AG04450 (cell line): ENCODE measurements around the gene GRK5. TPM values are rescaled to one million over a fixed set of nuclear protein-coding genes. Genes with fewer than 3 reads are reported as not detected.

ENCODE experiments used
- CTCF ChIA-PET: fragments of 300-600, 350-600 bp; formaldehyde crosslinking; extraction: SDS; loops from one replicate; lab custom pipeline; 2022; ENCODE audit warnings: antibody characterized with exemption, inconsistent platforms; lab: Charles Lee
- POLR2A ChIA-PET: fragments of 350-600 bp; formaldehyde crosslinking; extraction: SDS; loops from one replicate; lab custom pipeline; 2021; ENCODE audit warnings: antibody characterized with exemption, inconsistent platforms; lab: Yijun Ruan, JAX
- DNase-seq: peaks from one replicate; pipeline ENCODE4 v3.0.0-alpha.2; 2011; ENCODE audit warnings: low read depth, low spot score
- H3K27ac ChIP-seq: one replicate; pipeline ENCODE4 v1.5.1; 2012; ENCODE audit warnings: low read depth, low read length, control low read depth
- H3K27me3 ChIP-seq: one replicate; pipeline ENCODE4 v1.6.0; 2012; ENCODE audit warnings: low read length; ENCODE audit not compliant: control insufficient read depth, insufficient read depth
- H3K4me3 ChIP-seq: 2 replicates; pipeline ENCODE4 v1.5.1; 2011; ENCODE audit warnings: mild to moderate bottlenecking, low read depth, low read length, control low read depth
- H3K9me3 ChIP-seq: 2 replicates; pipeline ENCODE4 v1.5.1; 2012; ENCODE audit warnings: low read length; ENCODE audit not compliant: control insufficient read depth, insufficient read depth
- polyA plus RNA-seq: library from polyadenylated mRNA; depleted of rRNA; stranded (reverse); fragments of >200 nt; gene quantifications from 2 replicates; pipeline ENCODE4 v1.2.3, GENCODE V29; 2011
- TF ChIP-seq, protein P1 (sequence below): IDR thresholded peaks from 2 replicates; pipeline ENCODE4 v1.5.1; 2011; ENCODE audit warnings: low read depth, low read length, control low read depth, inconsistent platforms

The GRK5 gene
- polyA plus RNA-seq, 1 experiment = 27.6 TPM

DNA sequence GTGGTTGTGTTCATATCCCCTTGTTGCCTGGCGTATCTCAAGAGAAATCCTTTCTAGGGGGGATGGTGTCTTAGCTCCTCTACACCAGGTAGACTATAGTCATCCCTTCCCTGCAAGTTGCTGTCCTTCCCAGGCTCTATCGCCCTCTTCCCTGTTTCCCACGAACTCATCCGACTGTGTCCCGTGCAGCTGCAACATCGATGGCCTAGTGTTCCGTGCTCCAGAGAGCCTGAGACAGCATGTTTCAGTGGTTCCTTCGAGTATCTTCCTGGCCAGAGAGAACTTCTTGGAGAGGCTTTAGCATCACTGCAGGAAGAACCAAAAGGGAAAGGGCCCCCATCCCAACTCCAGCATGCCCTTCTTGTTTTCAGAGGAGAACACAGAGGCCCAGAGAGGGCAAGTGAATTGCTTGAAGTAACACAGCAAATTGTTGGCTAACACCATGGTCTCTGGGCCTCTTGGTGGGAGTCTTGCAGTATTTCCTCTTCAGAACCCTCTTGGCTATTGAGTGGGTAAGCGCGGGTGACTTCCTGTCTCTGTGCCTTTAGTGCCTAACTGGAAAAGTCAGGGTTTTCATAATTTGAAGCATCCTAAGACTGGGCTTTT, 172.2 kb downstream of the GRK5 start:
- no peaks in the 10 kb centered on the region for H3K27me3 ChIP-seq
- H3K9me3 ChIP-seq = no peaks in the 10 kb centered on the region
- no peak overlapping the region for H3K4me3 ChIP-seq
- no peak for DNase-seq
- TF ChIP-seq, protein P1, sequence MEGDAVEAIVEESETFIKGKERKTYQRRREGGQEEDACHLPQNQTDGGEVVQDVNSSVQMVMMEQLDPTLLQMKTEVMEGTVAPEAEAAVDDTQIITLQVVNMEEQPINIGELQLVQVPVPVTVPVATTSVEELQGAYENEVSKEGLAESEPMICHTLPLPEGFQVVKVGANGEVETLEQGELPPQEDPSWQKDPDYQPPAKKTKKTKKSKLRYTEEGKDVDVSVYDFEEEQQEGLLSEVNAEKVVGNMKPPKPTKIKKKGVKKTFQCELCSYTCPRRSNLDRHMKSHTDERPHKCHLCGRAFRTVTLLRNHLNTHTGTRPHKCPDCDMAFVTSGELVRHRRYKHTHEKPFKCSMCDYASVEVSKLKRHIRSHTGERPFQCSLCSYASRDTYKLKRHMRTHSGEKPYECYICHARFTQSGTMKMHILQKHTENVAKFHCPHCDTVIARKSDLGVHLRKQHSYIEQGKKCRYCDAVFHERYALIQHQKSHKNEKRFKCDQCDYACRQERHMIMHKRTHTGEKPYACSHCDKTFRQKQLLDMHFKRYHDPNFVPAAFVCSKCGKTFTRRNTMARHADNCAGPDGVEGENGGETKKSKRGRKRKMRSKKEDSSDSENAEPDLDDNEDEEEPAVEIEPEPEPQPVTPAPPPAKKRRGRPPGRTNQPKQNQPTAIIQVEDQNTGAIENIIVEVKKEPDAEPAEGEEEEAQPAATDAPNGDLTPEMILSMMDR = no peak
- ChIA-PET CTCF (no interaction called here), POLR2A (no interaction called here)
- no peak overlapping the region for H3K27ac ChIP-seq

DNA sequence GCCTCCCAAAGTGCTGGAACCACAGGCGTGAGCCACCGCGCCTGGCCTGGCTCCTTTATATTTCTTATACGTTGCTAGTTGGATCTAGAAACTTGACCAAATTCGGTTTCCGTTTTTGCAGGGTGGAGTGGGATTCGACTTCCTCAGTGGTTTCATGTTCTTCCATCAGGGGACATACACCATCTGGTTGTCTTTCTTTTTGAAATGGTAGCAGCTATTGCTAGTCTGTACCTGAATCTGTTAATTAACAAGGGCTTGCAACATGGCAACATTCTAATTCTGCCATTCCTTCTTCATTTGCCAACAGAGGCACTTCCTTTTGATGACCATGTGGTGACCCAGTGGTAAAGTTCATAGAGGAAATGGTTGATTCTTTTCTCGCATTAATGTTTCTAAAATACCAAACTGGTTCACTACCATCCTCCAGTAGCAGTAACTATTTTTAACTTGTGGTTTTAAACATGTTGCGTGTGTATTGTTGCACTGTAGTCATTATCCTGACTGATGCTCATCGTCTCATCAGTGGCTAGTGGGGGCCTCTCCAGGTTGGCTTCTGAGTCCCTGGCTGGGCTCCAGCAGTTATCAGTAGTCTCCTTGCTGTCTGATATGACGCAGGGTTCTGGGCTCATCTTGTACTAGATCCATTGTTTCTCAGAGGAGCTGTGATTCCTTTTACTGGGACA, 175.9 kb downstream of the GRK5 start:
- TF ChIP-seq, protein P1 = no peak
- Histone ChIP-seq H3K9me3 (no peaks in the 10 kb centered on the region), H3K4me3 (no peak overlapping the region), H3K27ac (no peak overlapping the region), H3K27me3 (no peaks in the 10 kb centered on the region)
- ChIA-PET CTCF (interaction anchor here (1.5 kb wide), 1 partner anchor 184 kb away, joined by 5 read pairs; no protein-coding TSS in a partner anchor), POLR2A (no interaction called here)
- DNase-seq = no peak

DNA sequence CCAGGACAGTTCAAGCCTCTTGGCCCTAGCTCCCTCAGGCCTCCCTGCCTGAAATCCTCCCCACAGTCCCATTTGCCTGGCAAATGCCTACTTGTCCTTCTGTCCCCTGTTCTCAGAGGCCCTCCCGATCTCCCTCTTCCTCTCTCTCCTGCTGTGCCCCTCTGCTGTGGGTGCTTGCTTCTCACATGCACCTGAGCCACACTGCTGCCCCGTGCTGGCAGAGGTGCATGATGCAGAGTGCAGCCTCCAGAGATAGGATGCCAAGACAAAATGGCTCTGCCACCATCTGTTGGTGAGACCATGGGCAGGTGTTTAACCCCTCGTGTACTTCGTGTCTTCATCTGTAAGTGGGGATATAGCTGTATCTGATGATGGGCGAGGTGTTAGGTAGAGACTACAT, 176.8 kb downstream of the GRK5 start:
- Histone ChIP-seq H3K4me3 (no peak overlapping the region), H3K9me3 (no peaks in the 10 kb centered on the region), H3K27ac (no peak overlapping the region), H3K27me3 (no peaks in the 10 kb centered on the region)
- TF ChIP-seq, protein P1 = no peak
- CTCF ChIA-PET = interaction anchor here (1.5 kb wide), 1 partner anchor 185 kb away, joined by 5 read pairs; no protein-coding TSS in a partner anchor
- POLR2A ChIA-PET = no interaction called here
- no peak for DNase-seq

DNA sequence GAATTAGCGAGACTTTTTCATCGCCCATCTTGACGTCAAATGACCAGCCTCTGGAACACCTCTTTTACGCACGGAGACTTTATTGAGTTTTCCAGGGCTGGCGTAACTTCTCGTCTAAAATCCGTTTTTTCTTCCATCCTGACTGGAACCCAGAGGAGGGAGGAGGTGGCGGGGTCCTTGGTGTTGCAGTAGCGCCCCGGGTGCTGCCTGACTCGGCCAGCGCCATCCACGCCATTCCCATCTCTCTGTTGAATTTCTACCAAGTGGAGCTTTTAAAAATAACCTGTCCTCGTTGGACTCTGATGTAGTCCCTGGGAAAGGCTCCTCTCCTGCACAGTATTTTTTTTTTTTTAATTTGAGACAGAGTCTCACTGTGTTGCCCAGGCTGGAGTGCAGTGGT, 179.3 kb downstream of the GRK5 start:
- H3K4me3 ChIP-seq = no peak overlapping the region
- ChIA-PET CTCF (interaction anchor here (0.7 to 1.3 kb wide), 2 partner anchors 103 to 188 kb away, joined by 3 read pairs; no protein-coding TSS in a partner anchor), POLR2A (no interaction called here)
- TF ChIP-seq, protein P1 = no peak
- H3K9me3 ChIP-seq = no peaks in the 10 kb centered on the region; the same call in 1 of the 2 replicates
- H3K27ac ChIP-seq = no peak overlapping the region
- DNase-seq = no peak
- no peaks in the 10 kb centered on the region for H3K27me3 ChIP-seq

DNA sequence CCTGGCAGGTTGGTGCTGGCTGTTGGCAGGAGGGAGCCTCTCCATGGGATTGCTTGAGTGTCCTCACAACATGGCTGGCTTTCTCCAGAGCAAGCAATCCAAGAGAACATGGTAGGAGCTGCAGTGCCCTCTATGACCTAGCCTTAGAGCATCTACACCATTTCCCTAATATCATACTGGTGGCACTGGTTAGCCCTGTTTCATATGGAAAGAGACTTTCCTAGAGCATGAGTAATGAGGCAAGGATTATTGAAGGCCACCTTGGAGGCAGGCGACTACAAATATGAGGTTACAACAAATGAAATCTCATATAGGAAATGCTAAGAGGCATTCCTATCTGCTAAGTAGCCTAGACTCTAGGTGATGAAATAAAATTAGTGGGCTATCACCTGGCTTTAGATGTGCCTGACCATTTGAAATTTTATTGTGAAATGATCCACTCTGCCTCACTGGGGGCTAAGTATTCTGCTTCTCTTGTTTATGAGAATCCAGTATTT, 181.5 kb downstream of the GRK5 start:
- ChIA-PET POLR2A (interaction anchor here (1.4 kb wide), 1 partner anchor 13 kb away, joined by 6 read pairs; no protein-coding TSS in a partner anchor), CTCF (interaction anchor here (1.0 to 1.2 kb wide), 2 partner anchors 33 to 186 kb away, joined by 3 to 4 read pairs; no protein-coding TSS in a partner anchor)
- no peak overlapping the region for H3K27ac ChIP-seq
- no peak for DNase-seq
- H3K4me3 ChIP-seq = no peak overlapping the region
- TF ChIP-seq, protein P1 = no peak
- no peaks in the 10 kb centered on the region; the same call in 1 of the 2 replicates for H3K9me3 ChIP-seq
- no peaks in the 10 kb centered on the region for H3K27me3 ChIP-seq
